ENCODE results near the gene RGS7.

DNA sequence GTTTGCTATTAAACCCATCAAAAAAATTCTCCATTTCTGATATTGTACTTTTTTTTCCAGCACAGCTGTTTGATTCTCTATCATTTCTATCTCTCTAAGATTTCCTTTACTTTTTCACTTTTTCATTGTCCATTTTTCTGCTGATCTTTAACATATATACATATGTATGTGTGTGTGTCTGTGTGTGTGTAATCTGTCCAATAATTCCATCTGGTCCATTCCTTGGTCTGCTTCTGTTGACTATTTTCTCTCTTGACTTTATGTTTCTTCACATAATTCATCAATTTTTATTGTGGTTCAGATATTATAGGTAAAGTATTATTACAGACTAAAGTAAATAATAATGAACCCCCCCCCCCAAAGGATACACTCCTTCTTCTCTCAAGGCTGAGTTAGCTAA, 84.2 kb downstream of the RGS7 start:
- TF ChIP-seq, protein P1, sequence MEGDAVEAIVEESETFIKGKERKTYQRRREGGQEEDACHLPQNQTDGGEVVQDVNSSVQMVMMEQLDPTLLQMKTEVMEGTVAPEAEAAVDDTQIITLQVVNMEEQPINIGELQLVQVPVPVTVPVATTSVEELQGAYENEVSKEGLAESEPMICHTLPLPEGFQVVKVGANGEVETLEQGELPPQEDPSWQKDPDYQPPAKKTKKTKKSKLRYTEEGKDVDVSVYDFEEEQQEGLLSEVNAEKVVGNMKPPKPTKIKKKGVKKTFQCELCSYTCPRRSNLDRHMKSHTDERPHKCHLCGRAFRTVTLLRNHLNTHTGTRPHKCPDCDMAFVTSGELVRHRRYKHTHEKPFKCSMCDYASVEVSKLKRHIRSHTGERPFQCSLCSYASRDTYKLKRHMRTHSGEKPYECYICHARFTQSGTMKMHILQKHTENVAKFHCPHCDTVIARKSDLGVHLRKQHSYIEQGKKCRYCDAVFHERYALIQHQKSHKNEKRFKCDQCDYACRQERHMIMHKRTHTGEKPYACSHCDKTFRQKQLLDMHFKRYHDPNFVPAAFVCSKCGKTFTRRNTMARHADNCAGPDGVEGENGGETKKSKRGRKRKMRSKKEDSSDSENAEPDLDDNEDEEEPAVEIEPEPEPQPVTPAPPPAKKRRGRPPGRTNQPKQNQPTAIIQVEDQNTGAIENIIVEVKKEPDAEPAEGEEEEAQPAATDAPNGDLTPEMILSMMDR (conservative IDR thresholded peaks at IDR 0.05; ENCODE audit: low read length), result no peak
- no peak for TF ChIP-seq EZH2phosphoT487 (IDR thresholded peaks at IDR 0.05; ENCODE audit: borderline replicate concordance, low read depth, low read length)
